NB4 (cell line): ENCODE data around the gene DOCK3.
A peak's percentile ranks its signal among the peaks of the same experiment; 100 is the strongest.

ENCODE experiments used
- DNase-seq: peaks from one replicate; pipeline ENCODE4 v3.0.0; 2010; ENCODE audit warnings: low read depth
- H3K4me3 ChIP-seq: one replicate; pipeline ENCODE4 v1.5.1; 2011; ENCODE audit warnings: mild to moderate bottlenecking, low read depth, low read length, moderate library complexity
- MYC ChIP-seq: IDR thresholded peaks from 2 replicates; pipeline ENCODE4 v1.6.1; 2011; ENCODE audit warnings: low read depth, low read length
- POLR2A ChIP-seq: IDR thresholded peaks from 2 replicates; pipeline ENCODE4 v1.6.1; 2011; ENCODE audit warnings: mild to moderate bottlenecking; ENCODE audit not compliant: insufficient read length; ENCODE audit errors: extremely low read depth
- TF ChIP-seq, protein P1 (sequence below): IDR thresholded peaks from one replicate; pipeline ENCODE4 v1.5.1; 2012; ENCODE audit warnings: low read depth, low read length
- TF ChIP-seq, protein P2 (sequence below): IDR thresholded peaks from 2 replicates; pipeline ENCODE4 v1.6.1; 2011; ENCODE audit warnings: low read depth, low read length

The DOCK3 gene

DNA sequence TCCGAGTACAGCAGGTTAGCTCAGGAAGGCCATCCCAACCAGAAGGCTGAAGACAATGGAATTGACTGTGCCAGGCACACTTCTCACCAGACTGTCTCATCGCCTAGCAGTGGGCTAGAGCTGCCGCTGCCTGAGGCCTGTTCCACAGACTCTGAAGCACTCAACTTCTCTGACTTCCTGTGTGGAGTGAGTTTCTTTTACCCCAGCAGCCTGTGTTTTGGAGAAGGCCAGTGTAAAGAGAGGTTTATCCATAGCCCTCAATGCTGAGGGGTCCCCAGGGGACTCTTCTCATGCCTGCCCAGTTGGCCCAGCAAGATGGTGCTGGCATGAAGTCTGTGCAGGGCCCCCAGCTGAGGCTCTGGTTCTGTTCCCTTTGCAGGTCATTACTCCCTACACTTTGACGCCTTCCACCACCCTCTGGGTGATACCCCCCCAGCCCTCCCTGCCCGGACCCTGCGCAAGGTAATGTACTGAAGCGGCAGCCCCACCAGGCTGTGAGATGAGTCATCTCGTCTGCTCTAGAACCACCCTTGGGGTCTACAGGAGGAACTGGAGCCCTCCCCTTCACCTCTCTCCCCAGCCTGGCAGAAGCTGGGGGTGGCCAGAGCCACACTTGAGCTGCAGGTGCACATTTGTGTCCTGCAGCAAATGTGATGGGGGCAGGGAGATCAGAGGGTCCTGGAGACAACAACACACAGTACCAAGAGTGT lies 705.2 kb downstream of the DOCK3 start:
- no peak overlapping the region for H3K4me3 ChIP-seq
- no peak for DNase-seq
- TF ChIP-seq MYC (no peak), POLR2A (no peak)
- TF ChIP-seq, protein P1, sequence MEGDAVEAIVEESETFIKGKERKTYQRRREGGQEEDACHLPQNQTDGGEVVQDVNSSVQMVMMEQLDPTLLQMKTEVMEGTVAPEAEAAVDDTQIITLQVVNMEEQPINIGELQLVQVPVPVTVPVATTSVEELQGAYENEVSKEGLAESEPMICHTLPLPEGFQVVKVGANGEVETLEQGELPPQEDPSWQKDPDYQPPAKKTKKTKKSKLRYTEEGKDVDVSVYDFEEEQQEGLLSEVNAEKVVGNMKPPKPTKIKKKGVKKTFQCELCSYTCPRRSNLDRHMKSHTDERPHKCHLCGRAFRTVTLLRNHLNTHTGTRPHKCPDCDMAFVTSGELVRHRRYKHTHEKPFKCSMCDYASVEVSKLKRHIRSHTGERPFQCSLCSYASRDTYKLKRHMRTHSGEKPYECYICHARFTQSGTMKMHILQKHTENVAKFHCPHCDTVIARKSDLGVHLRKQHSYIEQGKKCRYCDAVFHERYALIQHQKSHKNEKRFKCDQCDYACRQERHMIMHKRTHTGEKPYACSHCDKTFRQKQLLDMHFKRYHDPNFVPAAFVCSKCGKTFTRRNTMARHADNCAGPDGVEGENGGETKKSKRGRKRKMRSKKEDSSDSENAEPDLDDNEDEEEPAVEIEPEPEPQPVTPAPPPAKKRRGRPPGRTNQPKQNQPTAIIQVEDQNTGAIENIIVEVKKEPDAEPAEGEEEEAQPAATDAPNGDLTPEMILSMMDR = no peak
- TF ChIP-seq, protein P2, sequence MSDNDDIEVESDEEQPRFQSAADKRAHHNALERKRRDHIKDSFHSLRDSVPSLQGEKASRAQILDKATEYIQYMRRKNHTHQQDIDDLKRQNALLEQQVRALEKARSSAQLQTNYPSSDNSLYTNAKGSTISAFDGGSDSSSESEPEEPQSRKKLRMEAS = no peak

DNA sequence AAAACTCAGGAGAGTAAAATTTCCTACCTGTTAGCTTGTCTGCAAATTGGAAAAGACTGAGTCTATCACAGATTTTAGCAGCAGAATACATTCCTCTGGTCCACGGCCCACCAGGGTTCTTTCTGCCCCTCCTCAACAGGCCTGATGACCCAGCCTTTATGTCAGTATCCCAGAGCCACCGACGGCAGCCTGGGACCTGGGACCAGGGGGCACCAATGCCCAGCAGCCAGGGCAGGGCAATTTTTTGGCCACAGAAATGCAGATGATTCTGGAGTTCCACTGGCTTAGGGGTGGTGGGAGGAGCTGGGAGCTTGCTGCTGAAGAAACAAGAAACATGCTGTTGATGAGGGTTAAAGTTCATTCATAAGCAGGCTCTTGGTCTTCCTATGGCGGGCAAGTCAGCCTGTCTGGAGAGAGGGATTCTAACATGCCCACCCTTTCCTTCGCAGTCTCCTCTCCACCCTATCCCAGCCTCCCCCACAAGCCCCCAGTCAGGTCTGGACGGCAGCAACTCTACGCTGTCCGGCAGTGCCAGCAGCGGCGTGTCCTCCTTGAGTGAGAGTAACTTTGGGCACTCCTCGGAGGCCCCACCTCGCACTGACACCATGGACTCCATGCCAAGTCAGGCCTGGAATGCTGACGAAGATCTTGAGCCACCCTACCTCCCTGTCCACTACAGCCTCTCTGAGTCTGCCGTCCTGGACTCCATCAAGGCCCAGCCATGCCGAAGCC lies 706.0 kb downstream of the DOCK3 start:
- H3K4me3 ChIP-seq = no peak overlapping the region
- no peak for DNase-seq
- TF ChIP-seq MYC = no peak
- no peak for TF ChIP-seq POLR2A
- TF ChIP-seq, protein P2 = no peak
- TF ChIP-seq, protein P1 = no peak

DNA sequence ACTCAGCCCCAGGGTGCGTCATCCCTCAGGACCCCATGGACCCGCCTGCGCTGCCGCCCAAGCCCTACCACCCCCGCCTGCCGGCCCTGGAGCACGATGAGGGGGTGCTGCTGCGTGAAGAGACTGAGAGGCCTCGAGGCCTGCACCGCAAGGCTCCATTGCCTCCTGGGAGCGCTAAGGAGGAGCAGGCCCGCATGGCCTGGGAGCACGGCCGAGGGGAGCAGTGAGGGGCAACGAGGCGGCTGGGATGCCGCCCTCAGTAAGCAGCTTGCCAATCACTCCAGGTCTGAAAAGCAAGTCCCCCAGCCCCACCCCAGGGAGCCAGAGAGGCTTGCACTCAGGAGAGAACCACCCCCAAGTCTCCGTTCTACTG lies 706.6 kb downstream of the DOCK3 start:
- TF ChIP-seq MYC = no peak
- no peak for TF ChIP-seq POLR2A
- TF ChIP-seq, protein P1 = no peak
- TF ChIP-seq, protein P2 = no peak
- H3K4me3 ChIP-seq = no peak overlapping the region
- no peak for DNase-seq

DNA sequence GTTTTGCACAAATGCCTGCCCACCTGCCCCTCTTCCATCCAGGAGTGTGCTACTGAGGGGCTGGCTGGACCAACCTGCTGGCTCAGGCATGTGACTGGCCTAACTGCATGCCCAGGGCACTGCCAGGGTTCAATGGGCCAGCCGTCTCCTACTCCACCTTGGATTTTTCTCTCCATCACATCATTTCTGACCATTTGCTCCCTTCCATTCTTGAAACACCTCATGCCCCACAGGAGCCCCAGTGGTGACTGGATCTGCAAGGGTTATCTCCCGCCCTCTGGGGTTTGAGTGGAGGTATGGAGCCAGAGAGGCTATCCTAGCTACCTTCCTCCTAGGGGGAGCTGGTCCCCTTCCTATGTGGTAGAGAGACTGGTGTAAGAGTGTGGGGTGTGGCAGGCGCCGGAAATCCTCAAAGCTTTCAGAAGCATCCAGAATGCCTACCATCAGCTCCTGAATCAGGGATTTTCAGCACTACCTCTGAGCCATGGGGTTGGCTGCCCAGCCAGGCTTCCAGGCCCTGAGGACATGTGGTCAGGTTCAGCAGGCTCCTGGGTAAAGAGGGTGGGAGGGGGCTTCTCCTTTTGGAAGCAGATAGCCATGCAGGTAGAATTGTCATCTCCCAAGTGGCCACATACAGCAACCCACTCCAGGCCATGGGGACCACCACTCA lies 707.5 kb downstream of the DOCK3 start:
- TF ChIP-seq, protein P2 = no peak
- no peak for TF ChIP-seq MYC
- TF ChIP-seq, protein P1 = no peak
- DNase-seq = no peak

DNA sequence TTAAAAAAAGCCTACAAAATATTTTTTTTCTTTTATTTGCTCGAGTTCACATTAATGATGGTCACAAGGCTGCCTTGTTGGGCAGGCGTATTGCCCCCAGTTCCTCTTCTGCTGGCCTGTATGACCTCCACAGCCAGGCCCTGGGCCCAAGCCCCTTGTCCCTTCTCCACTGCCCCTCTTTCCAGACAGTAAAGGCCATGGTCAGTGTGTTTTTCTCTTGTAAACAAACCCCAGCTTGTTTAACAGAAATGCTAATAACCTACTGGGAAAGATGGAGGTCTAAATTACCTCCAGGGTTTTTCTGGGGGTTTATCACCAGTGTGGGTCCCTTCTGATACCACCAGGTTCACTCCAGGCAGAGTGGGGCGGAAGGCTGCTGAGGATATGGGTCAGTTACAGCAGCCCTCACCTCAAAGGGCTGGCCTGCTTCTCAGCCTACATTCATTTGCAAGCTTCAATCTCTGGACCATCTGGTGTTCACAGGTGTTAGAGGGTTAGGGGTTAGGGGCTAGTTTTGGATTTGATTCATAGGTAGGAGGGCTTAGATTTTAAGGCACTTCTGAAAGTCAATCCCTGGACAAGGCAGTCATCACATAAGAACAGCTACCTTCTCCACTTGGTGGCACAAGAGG lies 708.3 kb downstream of the DOCK3 start:
- TF ChIP-seq POLR2A (no peak), MYC (no peak)
- TF ChIP-seq, protein P1 = no peak
- TF ChIP-seq, protein P2 = no peak
- DNase-seq = peak; percentile 15
- H3K4me3 ChIP-seq = peak overlapping the region; percentile 77

More for the DNA sequence above, 707.5 kb downstream of the DOCK3 start:
- H3K4me3 ChIP-seq = no peak overlapping the region
